Skin of body (tissue), 2 donors: ENCODE results near the gene GAS6. TPM values are rescaled to one million over a fixed set of nuclear protein-coding genes. Genes with fewer than 3 reads are reported as not detected.

ENCODE experiments used
- DNase-seq: peaks from one replicate; lab custom pipeline; 2025; lab: John Stamatoyannopoulos, UW
- total RNA-seq: library from RNA; depleted of rRNA; stranded (reverse); fragments of >200 nt; gene quantifications from one replicate; pipeline ENCODE4 v1.2.3, GENCODE V29; 2014

GAS6 gene
- total RNA-seq, 1 donor from 2014 or later: 47.1 TPM

GRCh38 chr13:113822266-113822665 is 41.6 kb downstream of the GAS6 start:
- DNase-seq: no peak

GRCh38 chr13:113821847-113822246 is 42.0 kb downstream of the GAS6 start:
- no peak for DNase-seq

GRCh38 chr13:113820813-113821651 is 42.8 kb downstream of the GAS6 start:
- peak; percentile 76 for DNase-seq

GRCh38 chr13:113819731-113820715 is 43.9 kb downstream of the GAS6 start:
- DNase-seq: peak; percentile 7

- DNase-seq: no peak
Measured at GRCh38 chr13:113819341-113819730, 44.5 kb downstream of the GAS6 start.

- no peak for DNase-seq
Measured at GRCh38 chr13:113818700-113819295, 45.1 kb downstream of the GAS6 start.

GRCh38 chr13:113817860-113818691 is 45.8 kb downstream of the GAS6 start:
- DNase-seq: no peak

- peak; percentile 70 for DNase-seq
Measured at GRCh38 chr13:113816946-113817859, 46.7 kb downstream of the GAS6 start.

GRCh38 chr13:113816254-113816929 is 47.5 kb downstream of the GAS6 start:
- DNase-seq: no peak

GRCh38 chr13:113815151-113816058 is 48.5 kb downstream of the GAS6 start:
- DNase-seq: no peak

- DNase-seq: no peak
Measured at GRCh38 chr13:113814435-113814821, 49.4 kb downstream of the GAS6 start.

- DNase-seq: no peak
Measured at GRCh38 chr13:113813749-113814434, 50.0 kb downstream of the GAS6 start.

- DNase-seq: no peak
Measured at GRCh38 chr13:113813070-113813748, 50.7 kb downstream of the GAS6 start.

GRCh38 chr13:113812178-113813040 is 51.5 kb downstream of the GAS6 start:
- no peak for DNase-seq

GRCh38 chr13:113811081-113811928 is 52.6 kb downstream of the GAS6 start:
- DNase-seq: no peak
